GM19099 (cell line): ENCODE data around the gene API5.
A peak's percentile ranks its signal among the peaks of the same experiment; 100 is the strongest.

Experiments
- POLR2A ChIP-seq: IDR thresholded peaks from 3 replicates; pipeline ENCODE4 v1.6.1; 2011; ENCODE audit warnings: low read depth; ENCODE audit not compliant: insufficient read length; ENCODE audit errors: extremely low read depth

The API5 gene

GRCh38 chr11:43341159-43341558 lies 29.4 kb downstream of the API5 start:
- no peak for TF ChIP-seq POLR2A

- TF ChIP-seq POLR2A: no peak
Measured at GRCh38 chr11:43354311-43354710, 42.5 kb downstream of the API5 start.

- no peak for TF ChIP-seq POLR2A
Measured at GRCh38 chr11:43356336-43356735, 44.5 kb downstream of the API5 start.

GRCh38 chr11:43358279-43358800 lies 46.5 kb downstream of the API5 start:
- no peak for TF ChIP-seq POLR2A

- peak; percentile 99 for TF ChIP-seq POLR2A
Measured at GRCh38 chr11:43358801-43359421, 47.1 kb downstream of the API5 start, which contains the start of gene TTC17. TTC17 (plus strand) TSS chr11:43358920; CDS start chr11:43358955, 35 bp downstream.

GRCh38 chr11:43359422-43359818 lies 47.6 kb downstream of the API5 start:
- TF ChIP-seq POLR2A: no peak

- no peak for TF ChIP-seq POLR2A
Measured at GRCh38 chr11:43360361-43361032, 48.7 kb downstream of the API5 start.

GRCh38 chr11:43366677-43367076 lies 54.9 kb downstream of the API5 start:
- TF ChIP-seq POLR2A: no peak

- no peak for TF ChIP-seq POLR2A
Measured at GRCh38 chr11:43367382-43368178, 55.8 kb downstream of the API5 start.

- no peak for TF ChIP-seq POLR2A
Measured at GRCh38 chr11:43376065-43376464, 64.3 kb downstream of the API5 start.

GRCh38 chr11:43376594-43376993 lies 64.8 kb downstream of the API5 start:
- TF ChIP-seq POLR2A: no peak

GRCh38 chr11:43377389-43377788 lies 65.6 kb downstream of the API5 start:
- no peak for TF ChIP-seq POLR2A

GRCh38 chr11:43378897-43379296 lies 67.1 kb downstream of the API5 start:
- TF ChIP-seq POLR2A: no peak

GRCh38 chr11:43381802-43382201 lies 70.0 kb downstream of the API5 start:
- no peak for TF ChIP-seq POLR2A

GRCh38 chr11:43382614-43383013 lies 70.8 kb downstream of the API5 start:
- no peak for TF ChIP-seq POLR2A
